ENCODE measurements around the gene C17orf58.

C17orf58 gene

DNA sequence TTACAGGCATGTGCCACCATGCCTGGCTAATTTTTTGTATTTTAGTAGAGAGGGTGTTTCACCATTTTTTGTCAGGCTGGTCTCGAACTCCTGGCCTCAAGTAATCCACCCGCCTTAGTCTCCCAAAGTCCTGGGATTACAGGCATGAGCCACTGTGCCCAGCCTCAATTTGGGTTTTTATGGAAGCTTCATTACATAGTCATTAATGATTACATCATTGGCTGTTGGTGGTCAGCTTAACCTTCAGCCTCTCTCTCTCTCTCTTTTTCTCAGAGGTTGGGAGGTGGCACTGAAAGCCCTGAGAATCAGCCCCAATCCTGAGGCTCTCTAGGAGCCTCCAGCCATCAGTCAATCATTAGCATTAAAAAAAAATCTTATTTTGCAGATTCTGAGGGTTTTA is 45.3 kb downstream of the C17orf58 start:
- DNase-seq (ENCODE audit: low read depth): no peak

DNA sequence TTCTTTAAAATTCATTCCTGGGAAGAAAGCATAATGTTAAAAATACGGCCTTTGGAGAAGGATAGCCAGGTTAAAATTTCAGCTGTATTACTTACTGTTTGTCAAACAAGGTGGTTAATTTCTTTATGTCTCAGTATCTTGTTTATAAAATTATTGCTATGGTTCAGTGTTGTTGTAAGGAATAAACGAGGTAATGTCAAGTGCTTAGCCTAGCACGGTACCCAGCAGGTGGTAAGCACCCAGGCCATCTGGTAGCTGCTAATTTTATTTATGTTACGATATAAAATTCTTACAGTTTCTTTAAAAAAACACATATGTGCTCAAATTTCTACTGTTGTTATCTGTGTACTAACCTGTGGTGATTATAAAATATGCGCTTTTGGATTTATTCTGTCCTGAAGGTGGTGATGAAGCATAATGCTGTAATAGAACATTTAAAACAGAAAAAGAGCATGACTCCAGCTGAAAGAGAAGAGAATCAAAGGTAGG is 48.9 kb downstream of the C17orf58 start:
- no peak for DNase-seq (ENCODE audit: low read depth)

DNA sequence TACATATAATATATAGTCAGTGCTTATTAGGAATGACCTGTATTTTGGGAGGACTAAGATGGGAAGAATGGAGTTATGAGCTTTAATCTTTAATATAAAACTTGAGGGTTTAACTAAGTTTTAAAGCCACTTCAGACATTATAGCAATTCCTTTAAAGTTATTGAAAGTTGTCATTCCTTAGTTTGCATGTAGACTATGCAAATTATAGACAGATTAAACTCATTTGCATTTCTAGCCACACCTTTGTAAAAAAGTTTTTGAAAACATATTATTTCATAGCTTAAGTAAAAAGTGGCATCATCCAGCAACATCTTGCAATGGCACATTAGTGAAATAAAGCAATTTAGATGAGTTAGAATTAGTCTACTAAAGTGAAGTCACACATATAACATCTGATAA is 49.8 kb downstream of the C17orf58 start:
- DNase-seq (ENCODE audit: low read depth): no peak

DNA sequence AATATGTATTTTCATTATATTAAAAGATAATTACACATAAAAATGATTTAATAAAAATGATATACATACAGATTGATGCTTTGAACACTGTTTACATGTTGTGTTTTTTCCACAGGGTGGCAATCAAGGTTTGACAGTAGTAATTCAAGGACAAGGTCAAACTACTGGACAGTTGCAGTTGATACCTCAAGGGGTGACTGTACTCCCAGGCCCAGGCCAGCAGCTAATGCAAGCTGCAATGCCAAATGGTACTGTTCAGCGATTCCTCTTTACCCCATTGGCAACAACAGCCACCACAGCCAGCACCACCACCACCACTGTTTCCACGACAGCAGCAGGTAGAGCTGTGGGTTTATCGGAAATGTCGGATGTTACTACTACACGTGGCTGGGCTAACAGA is 52.2 kb downstream of the C17orf58 start:
- DNase-seq (ENCODE audit: low read depth): no peak

DNA sequence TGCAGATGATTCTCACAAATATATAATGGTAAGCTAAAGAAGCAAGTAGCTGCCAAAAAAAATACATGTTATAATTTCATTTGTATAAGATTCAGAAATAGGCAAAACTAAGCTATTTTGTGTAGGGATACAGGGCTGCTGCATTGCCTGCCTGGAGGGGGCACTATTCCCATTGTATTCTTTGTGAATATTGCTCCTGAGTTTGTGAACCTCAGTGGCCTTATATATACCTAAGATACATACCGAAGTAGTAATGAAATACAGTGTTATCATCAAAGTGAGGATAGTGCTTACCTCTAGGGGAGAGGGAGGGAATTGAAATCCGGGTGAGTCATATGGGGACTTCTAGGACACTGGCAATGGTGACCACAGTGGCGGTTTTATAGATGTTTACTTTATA is 53.5 kb downstream of the C17orf58 start:
- peak; percentile 6 for DNase-seq (ENCODE audit: low read depth)

Measured in EH (cell line).